IPS-15b (cell line): ENCODE data around the gene NFIX.

Experiments
- H3K27me3 ChIP-seq: one replicate; pipeline ENCODE4 v1.6.1; 2013; ENCODE audit warnings: low read length; ENCODE audit not compliant: control insufficient read depth, insufficient read depth
- H3K36me3 ChIP-seq: one replicate; pipeline ENCODE4 v1.6.1; 2013; ENCODE audit warnings: low read length; ENCODE audit not compliant: control insufficient read depth, insufficient read depth
- H3K4me1 ChIP-seq: one replicate; pipeline ENCODE4 v1.6.1; 2013; ENCODE audit warnings: mild to moderate bottlenecking, low read length; ENCODE audit not compliant: control insufficient read depth, insufficient read depth
- H3K4me3 ChIP-seq: one replicate; pipeline ENCODE4 v1.5.1; 2013; ENCODE audit warnings: low read depth, low read length
- H3K9ac ChIP-seq: one replicate; pipeline ENCODE4 v1.6.1; 2013; ENCODE audit warnings: low read depth, mild to moderate bottlenecking, low read length
- H3K9me3 ChIP-seq: one replicate; pipeline ENCODE4 v1.6.1; 2013; ENCODE audit warnings: mild to moderate bottlenecking, low read length; ENCODE audit not compliant: control insufficient read depth, insufficient read depth

The NFIX gene

GRCh38 chr19:13023656-13024055 is 28.4 kb downstream of the NFIX start:
- Histone ChIP-seq H3K27me3 (peaks cover 100% of the 10 kb centered on the region), H3K4me3 (no peak overlapping the region), H3K4me1 (peaks cover 12% of the 10 kb centered on the region), H3K9me3 (no peaks in the 10 kb centered on the region), H3K36me3 (no peaks in the 10 kb centered on the region), H3K9ac (no peak overlapping the region)

GRCh38 chr19:13024126-13024950 is 29.1 kb downstream of the NFIX start:
- peaks cover 100% of the 10 kb centered on the region for H3K27me3 ChIP-seq
- H3K36me3 ChIP-seq, result no peaks in the 10 kb centered on the region
- no peak overlapping the region for H3K9ac ChIP-seq
- H3K4me3 ChIP-seq, result peak overlapping the region; percentile 50
- H3K4me1 ChIP-seq, result peaks cover 10% of the 10 kb centered on the region
- no peaks in the 10 kb centered on the region for H3K9me3 ChIP-seq

GRCh38 chr19:13024951-13025697 is 29.8 kb downstream of the NFIX start:
- Histone ChIP-seq H3K9ac (no peak overlapping the region), H3K4me3 (peak overlapping the region; percentile 50), H3K4me1 (peaks cover 8% of the 10 kb centered on the region), H3K36me3 (no peaks in the 10 kb centered on the region), H3K27me3 (peaks cover 99% of the 10 kb centered on the region), H3K9me3 (no peaks in the 10 kb centered on the region)

GRCh38 chr19:13025819-13026456 is 30.7 kb downstream of the NFIX start:
- Histone ChIP-seq H3K4me3 (peak overlapping the region; percentile 50), H3K9me3 (no peaks in the 10 kb centered on the region), H3K4me1 (peaks cover 4% of the 10 kb centered on the region), H3K9ac (no peak overlapping the region), H3K36me3 (no peaks in the 10 kb centered on the region), H3K27me3 (peaks cover 99% of the 10 kb centered on the region)

- H3K36me3 ChIP-seq, result no peaks in the 10 kb centered on the region
- H3K4me1 ChIP-seq, result peaks cover 1% of the 10 kb centered on the region
- H3K27me3 ChIP-seq, result peaks cover 99% of the 10 kb centered on the region
- H3K9me3 ChIP-seq, result no peaks in the 10 kb centered on the region
- peak overlapping the region; percentile 8 for H3K4me3 ChIP-seq
- H3K9ac ChIP-seq, result no peak overlapping the region
Observed at GRCh38 chr19:13026462-13027370, 31.4 kb downstream of the NFIX start.

GRCh38 chr19:13027557-13027956 is 32.3 kb downstream of the NFIX start:
- Histone ChIP-seq H3K36me3 (no peaks in the 10 kb centered on the region), H3K9ac (no peak overlapping the region), H3K4me1 (no peaks in the 10 kb centered on the region)

GRCh38 chr19:13028027-13028426 is 32.8 kb downstream of the NFIX start:
- no peaks in the 10 kb centered on the region for H3K36me3 ChIP-seq
- H3K4me3 ChIP-seq, result no peak overlapping the region
- H3K9ac ChIP-seq, result no peak overlapping the region

More at GRCh38 chr19:13027557-13027956, 32.3 kb downstream of the NFIX start:
- no peak overlapping the region for H3K4me3 ChIP-seq
- no peaks in the 10 kb centered on the region for H3K9me3 ChIP-seq
- peaks cover 97% of the 10 kb centered on the region for H3K27me3 ChIP-seq

GRCh38 chr19:13029301-13029880 is 34.1 kb downstream of the NFIX start:
- no peaks in the 10 kb centered on the region for H3K36me3 ChIP-seq
- peaks cover 89% of the 10 kb centered on the region for H3K27me3 ChIP-seq
- H3K4me1 ChIP-seq, result no peaks in the 10 kb centered on the region
- no peak overlapping the region for H3K4me3 ChIP-seq
- no peaks in the 10 kb centered on the region for H3K9me3 ChIP-seq
- H3K9ac ChIP-seq, result no peak overlapping the region

More at GRCh38 chr19:13028027-13028426, 32.8 kb downstream of the NFIX start:
- Histone ChIP-seq H3K9me3 (no peaks in the 10 kb centered on the region), H3K27me3 (peaks cover 95% of the 10 kb centered on the region), H3K4me1 (no peaks in the 10 kb centered on the region)

- no peak overlapping the region for H3K4me3 ChIP-seq
- H3K9me3 ChIP-seq, result no peaks in the 10 kb centered on the region
- no peaks in the 10 kb centered on the region for H3K4me1 ChIP-seq
- H3K9ac ChIP-seq, result no peak overlapping the region
- peaks cover 89% of the 10 kb centered on the region for H3K27me3 ChIP-seq
- no peaks in the 10 kb centered on the region for H3K36me3 ChIP-seq
Observed at GRCh38 chr19:13029893-13030292, 34.6 kb downstream of the NFIX start.

GRCh38 chr19:13031917-13032623 is 36.8 kb downstream of the NFIX start:
- Histone ChIP-seq H3K4me3 (no peak overlapping the region), H3K27me3 (peaks cover 74% of the 10 kb centered on the region), H3K9ac (no peak overlapping the region), H3K4me1 (peaks cover 2% of the 10 kb centered on the region), H3K9me3 (no peaks in the 10 kb centered on the region), H3K36me3 (no peaks in the 10 kb centered on the region)
